Middle frontal gyrus (tissue), 1 donor: ENCODE data around the gene RPL21.
"Not testable (repeated sequence)": the region's sequence is repeated elsewhere in the genome, so short reads cannot be mapped to it uniquely, and the experiment has no call there.

ENCODE experiments used
- DNase-seq: peaks from one replicate; pipeline ENCODE4 v3.0.0-alpha.2; 2015; ENCODE audit warnings: low spot score; ENCODE audit errors: extremely low spot score

Gene RPL21

DNA sequence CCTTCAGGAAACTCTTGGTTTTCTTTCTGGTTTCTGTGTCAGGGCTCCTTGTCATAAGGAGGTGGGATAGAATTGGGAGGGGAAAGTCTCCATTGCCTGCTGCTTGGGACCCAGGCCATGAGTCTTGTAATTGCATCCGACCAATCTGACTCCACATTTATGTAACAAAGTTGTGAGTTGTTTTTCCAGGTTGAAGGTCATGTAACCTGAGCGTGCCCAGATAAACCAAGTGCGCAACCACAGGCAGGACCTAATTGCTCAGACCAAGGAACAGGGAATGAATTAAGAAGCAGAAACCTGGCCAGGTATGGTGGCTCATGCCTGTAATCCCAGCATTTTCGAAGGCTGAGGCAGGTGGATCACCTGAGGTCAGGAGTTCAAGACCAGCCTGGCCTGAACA lies 37.0 kb downstream of the RPL21 start:
- DNase-seq = no peak

DNA sequence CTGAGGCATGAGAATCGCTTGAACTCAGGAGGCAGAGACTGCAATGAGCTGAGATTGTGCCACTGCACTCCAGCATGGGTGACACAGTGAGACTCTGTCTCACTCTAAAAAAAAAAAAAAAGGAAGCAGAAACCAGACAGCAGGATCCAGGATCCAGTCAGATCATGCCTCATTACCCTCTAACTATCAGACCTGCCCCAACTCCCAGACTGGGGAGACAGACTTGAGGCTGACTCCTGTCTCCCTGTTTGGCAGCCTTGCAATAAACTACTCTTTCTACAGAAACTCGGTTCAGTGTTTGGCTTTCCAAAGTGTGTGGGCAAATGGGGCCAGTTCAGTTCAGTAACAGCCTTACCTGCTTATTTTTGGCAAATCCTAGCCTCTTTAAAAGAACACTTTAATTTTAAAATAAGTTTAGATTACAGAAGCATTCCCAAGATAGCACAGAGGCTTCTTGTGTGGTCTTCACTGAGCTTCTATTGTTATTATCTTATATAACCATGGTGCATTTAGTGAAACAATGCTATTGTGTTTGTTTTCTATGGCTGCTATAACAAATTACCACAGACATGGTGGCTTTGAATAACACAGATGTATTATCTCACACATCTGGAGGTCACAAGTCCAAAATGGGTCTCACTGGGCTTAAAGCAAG lies 37.8 kb downstream of the RPL21 start:
- peak; percentile 24 for DNase-seq

DNA sequence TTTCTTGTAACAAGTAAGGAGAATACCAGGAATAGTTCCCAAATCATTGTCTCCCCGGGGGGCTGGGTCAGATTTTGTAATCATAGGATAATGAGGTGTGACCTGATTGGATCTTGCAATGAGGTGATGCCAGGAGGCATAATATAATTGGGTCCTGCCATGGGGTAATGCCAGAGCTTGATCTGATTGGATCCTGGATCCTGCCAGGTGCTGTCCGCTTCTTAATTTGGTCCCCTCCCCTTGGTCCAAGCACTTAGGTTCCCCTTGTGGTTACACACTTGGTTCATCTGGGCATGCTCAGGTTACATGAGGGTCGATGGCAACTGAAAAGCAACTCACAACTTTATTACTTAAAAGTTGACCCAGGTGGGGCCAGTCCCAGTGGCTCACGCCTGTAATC lies 39.4 kb downstream of the RPL21 start:
- no peak for DNase-seq

DNA sequence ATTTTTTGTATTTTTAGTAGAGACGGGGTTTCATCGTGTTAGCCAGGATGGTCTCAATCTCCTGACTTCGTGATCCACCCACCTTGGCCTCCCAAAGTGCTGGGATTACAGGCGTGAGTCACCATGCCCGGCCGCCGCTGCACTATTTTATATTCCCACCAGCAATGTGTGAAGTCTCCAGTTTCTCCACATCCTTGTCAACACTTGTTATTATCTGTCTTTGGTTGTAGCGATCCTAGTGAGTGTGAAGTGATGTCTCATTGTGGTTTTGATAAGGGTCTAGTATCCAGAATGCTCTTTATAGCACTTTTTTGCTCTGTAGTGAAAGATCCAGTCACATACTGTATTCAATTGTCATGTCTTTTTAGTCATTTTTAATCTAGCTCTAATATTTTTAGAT lies 40.6 kb downstream of the RPL21 start:
- not testable (repeated sequence) for DNase-seq

DNA sequence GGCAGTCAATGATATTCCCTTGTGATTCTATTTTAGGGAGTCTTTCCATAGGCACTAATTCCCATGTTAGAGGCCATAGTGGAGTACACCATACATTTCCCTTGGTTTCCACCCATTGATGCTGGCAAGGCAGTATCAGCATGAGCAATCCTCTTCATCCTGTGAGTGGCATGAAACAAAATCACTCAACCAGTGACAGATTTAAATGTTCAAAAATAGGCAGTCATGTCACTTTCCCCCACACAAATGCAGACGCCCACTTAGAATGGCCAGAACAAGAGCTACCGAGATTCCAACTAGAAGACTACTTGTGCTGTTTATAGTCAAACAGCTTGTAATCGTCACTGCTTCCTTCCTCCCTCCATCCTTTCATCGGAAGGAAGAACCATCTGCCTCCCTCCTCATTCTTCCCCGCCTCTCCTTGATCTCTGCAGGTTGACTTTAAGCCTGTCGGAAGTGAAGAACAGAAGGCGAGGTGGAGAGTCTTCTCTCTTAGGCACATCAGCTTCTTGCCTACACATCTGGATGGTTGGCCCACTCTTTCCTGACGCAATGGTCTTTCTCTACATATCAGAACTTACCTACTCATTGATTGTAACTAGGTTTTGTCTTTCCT lies 41.8 kb downstream of the RPL21 start:
- DNase-seq = no peak

DNA sequence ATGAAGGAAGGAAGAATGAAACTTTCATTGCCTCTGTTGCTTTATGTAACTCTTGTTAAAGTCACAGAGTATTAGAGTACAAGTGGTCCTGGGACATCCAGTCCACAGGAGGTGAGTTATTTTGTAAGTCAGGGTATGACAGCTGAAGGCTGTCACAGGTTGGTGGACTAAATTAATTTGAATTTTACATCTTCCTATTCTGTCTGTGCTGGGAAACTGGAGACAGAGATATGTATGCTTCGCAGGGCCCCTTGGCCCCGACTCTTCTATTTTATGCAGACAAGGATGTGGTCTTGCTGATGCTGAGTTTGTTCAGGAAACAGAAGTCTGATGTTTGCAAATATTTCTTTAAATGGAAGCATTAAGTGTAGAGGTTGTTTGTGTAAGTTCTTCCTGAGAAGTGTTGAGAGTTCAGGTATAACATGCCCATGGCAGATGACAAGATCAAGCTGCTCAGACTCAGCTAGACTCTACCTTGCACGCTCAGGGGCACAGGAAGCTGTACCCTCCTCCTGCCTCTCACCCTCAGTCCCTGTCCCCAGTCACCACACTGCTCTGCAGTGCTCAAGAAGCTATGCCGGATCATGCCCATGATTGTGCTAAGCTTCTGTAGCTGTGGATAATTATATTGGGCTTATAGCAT lies 42.6 kb downstream of the RPL21 start:
- DNase-seq = no peak

DNA sequence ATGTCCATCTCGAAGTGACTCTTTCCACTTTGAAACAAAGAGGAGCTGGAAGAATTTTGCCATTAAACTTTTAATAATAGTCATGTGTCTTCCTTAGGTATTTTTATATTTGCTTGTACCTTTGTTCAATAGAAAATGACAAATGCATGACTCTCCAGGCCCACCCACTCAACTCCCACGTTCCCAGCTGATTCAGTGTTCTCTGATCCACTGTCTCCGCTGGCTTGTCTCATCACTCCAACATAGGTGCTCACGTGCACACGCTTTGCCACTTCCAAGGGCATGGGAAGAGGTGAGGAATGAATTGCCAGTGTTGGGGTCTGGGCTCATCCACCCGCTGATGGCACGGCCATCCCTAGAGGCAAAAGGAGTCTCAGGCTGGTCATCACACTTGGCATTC lies 43.7 kb downstream of the RPL21 start:
- no peak for DNase-seq

DNA sequence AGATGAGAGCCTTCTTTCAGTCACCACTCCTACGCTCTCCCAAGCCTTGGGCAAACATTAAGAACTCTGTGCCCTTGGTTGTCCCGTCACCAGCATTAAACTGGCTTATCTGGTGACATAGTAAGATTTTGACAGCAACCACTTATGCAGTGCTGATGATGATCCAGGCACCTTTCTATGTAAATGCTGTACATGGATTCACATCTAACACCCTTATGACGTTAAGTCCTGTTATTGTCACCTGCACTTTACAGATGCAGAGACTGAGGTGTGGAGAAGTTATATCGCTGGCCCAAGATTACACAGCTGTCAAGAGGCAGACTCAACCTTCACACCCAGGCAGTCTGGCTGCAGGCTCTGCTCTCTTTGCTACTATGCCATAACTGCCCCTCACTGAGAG lies 44.3 kb downstream of the RPL21 start:
- DNase-seq = no peak

DNA sequence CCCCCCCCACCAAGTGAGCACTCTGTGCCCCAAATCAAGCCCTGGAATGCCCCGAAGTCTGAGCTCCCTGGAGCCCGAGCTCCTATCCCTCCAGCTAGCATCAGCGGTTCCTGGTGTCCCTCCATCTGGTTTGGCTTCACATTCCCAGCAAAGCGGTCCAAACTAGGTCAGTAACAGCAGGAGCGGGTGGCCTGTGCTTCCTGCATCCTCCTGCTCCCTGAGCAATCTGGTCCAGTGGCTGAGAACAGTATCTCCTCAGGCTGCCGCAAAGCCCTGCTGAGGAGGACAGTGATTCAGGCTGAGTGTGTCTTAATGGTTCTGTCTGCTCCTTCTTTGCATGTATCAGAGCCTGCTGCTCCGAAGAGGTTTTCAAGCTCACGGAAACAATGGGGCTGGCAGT lies 45.1 kb downstream of the RPL21 start:
- no peak for DNase-seq

DNA sequence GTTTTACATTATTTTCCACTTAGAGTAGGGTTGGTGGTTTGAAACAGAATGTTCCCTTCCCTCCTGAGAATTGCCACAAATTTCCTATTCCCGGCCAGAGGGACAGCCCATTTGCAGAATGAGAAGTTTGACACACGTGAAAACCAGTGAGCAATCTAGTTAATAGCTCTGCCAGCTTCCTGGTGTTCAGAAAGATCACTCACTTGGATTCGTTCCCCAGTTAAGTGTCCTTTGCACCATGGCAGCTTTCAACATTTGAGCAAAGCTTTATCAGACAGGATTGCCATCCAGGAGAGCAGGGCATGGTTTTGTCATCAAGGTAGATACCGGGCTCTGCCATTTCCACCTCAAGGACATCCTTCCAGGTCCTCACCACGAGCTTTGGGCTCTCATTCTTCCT lies 47.5 kb downstream of the RPL21 start:
- DNase-seq = no peak

DNA sequence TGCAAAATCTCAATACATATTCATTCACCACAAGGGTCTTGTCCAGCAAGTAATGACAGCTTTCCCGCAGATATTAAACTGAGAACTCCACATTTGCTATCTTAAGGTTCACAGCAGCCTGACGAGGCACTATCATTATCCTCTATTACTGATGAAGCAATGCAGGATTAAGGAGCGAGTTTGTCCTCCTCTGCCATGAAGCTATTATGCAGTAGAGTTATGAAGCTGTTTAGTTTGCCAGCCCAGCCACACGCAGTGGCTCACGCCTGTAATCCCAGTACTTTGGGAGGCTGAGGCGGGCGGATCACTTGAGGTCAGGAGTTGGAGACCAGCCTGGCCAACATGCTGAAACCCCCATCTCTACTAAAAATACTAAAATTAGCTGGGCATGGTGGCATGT lies 49.0 kb downstream of the RPL21 start:
- DNase-seq = not testable (repeated sequence)

DNA sequence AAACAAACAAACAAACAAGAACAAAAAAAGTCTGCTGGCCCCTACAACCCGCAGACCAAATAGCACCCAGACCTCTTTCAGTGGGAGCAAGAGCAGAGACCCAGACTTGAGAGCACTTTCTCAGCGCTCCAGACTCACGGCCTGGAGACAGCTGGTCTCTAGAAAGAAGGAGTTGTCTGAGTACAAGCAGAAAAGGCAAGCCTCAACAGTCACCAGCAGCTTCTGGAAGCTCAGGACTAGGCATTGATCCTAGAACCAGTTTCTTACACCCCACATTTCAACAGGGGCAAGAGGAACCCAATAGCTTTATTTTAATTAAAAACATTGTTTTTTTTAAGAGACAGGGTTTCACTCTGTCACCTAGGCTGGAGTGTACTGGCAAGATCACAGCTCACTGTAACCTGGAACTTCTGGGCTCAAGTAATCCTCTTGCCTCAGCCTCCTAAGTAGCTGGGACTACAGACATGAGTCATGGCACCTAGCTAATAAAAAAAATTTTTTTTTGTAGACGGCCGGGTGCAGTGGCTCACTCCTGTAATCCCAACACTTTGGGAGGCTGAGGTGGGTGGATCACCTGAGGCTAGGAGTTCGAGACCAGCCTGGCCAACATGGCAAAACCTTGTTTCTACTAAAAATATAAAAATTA lies 49.7 kb downstream of the RPL21 start:
- no peak for DNase-seq

DNA sequence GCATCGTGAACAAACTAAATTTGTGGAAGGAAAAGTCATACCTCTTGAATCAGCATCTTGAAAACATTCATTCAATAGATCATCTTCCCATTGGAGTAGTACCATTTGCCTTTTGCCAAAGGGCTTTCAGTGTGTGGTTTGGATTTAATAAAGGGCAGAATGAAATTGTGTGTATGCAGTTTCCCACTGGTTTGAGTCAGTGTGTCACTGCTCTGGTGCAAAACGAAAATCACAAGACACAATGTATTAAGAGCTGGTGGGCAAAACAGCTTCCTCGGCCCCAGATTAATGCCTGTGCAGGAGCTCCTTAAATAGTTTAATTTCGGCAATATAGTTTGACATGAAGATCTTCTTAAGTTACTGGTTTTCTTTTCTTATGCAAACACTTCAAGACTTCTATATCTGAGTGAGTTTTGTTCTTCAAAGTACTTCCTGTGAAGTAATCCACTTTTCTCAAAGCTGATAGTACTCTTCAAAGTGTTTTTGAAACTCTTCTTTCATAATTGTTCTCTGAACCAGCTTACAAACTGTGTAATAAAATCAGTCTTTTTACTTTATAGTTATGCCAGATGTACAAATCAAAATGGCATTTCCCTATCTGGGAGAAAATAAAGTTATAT lies 51.4 kb downstream of the RPL21 start:
- no peak for DNase-seq

DNA sequence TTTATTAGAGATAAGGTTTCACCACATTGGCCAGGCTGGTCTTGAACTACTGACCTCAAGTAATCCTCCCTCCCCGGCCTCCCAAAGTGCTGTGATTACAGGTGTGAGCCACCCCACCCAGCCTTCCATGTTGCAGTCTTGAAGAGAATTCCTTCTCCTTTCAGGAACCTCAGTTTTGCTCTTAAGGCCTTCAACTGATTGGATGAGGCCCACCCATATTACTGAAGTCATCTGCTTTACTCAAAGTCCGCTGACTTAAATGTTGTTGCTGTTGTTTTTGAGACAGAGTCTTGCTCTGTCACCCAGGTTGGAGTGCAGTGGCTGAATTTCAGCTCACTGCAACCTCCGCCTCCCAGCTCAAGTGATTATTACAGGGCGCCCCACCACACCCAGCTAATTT lies 52.7 kb downstream of the RPL21 start:
- DNase-seq = no peak

DNA sequence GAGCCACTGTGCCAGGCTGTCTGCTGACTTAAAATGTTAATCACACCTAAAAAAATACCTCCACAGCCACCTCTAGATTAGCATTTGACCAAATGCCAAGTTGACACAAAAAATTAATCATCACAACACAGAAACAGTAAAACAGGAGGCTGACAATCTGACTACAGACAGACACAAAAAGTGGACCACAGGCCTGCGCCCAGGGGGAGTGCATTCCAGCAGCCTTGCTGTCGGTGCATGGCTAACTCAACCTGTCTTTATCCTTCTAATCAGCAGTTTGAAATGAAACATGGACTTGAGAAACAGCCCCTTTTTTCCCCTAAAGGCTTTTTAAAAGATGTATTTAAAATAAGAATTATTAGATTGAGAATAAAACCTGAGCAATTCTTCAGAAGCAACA lies 53.3 kb downstream of the RPL21 start:
- DNase-seq = no peak
